H9 (cell line): ENCODE measurements around the gene ASB12. TPM values are rescaled to one million over a fixed set of nuclear protein-coding genes. Genes with fewer than 3 reads are reported as not detected.

Experiments
- DNase-seq: peaks from one replicate; pipeline ENCODE4 v3.0.0-alpha.2; 2017
- H2AFZ ChIP-seq: one replicate; pipeline ENCODE4 v1.6.1; 2013; ENCODE audit warnings: mild to moderate bottlenecking, low read length, control low read depth, moderate library complexity
- H2AK5ac ChIP-seq: 2 replicates; pipeline ENCODE4 v1.6.1; 2013; ENCODE audit warnings: low read length, control low read depth, mixed read lengths; ENCODE audit not compliant: insufficient read length
- H2BK120ac ChIP-seq: one replicate; pipeline ENCODE4 v1.6.1; 2013; ENCODE audit warnings: low read depth, mild to moderate bottlenecking, low read length, control low read depth, inconsistent platforms; ENCODE audit not compliant: poor library complexity, severe bottlenecking
- H2BK12ac ChIP-seq: 2 replicates; pipeline ENCODE4 v1.6.1; 2013; ENCODE audit warnings: low read length, control low read depth, mixed read lengths, low read depth; ENCODE audit not compliant: insufficient read length
- H2BK15ac ChIP-seq: 2 replicates; pipeline ENCODE4 v1.6.1; 2013; ENCODE audit warnings: low read depth, low read length, control low read depth
- H2BK20ac ChIP-seq: one replicate; pipeline ENCODE4 v1.6.1; 2013; ENCODE audit warnings: low read depth, mild to moderate bottlenecking, low read length, control low read depth, inconsistent platforms; ENCODE audit not compliant: poor library complexity, severe bottlenecking
- H2BK5ac ChIP-seq: 2 replicates; pipeline ENCODE4 v1.6.1; 2013; ENCODE audit warnings: low read length, control low read depth, mixed read lengths; ENCODE audit not compliant: insufficient read length
- H3K14ac ChIP-seq: 2 replicates; pipeline ENCODE4 v1.6.1; 2013; ENCODE audit warnings: low read length, control low read depth; ENCODE audit not compliant: insufficient read depth
- H3K18ac ChIP-seq: 2 replicates; pipeline ENCODE4 v1.6.1; 2013; ENCODE audit warnings: low read depth, mild to moderate bottlenecking, mixed read lengths, low read length, control low read depth; ENCODE audit not compliant: insufficient read length
- H3K23ac ChIP-seq: 2 replicates; pipeline ENCODE4 v1.6.1; 2013; ENCODE audit warnings: low read length, control low read depth, mixed read lengths, low read depth; ENCODE audit not compliant: insufficient read length
- H3K23me2 ChIP-seq: 2 replicates; pipeline ENCODE4 v1.6.1; 2013; ENCODE audit warnings: low read depth, mild to moderate bottlenecking, mixed read lengths, low read length, control low read depth; ENCODE audit not compliant: insufficient read length, poor library complexity, severe bottlenecking
- H3K27ac ChIP-seq: 2 replicates; pipeline ENCODE4 v1.5.1; 2013; ENCODE audit warnings: low read length, control low read depth, mixed read lengths, low read depth; ENCODE audit not compliant: insufficient read length
- H3K27me3 ChIP-seq: 2 replicates; pipeline ENCODE4 v1.6.1; 2013; ENCODE audit warnings: low read length, control low read depth, inconsistent platforms; ENCODE audit not compliant: insufficient read depth
- H3K4ac ChIP-seq: 2 replicates; pipeline ENCODE4 v1.6.1; 2013; ENCODE audit warnings: low read depth, mild to moderate bottlenecking, control low read depth, inconsistent platforms, low read length, moderate library complexity
- H3K4me1 ChIP-seq: 2 replicates; pipeline ENCODE4 v1.6.1; 2013; ENCODE audit warnings: low read length, control low read depth, inconsistent platforms; ENCODE audit not compliant: insufficient read depth
- H3K4me2 ChIP-seq: 2 replicates; pipeline ENCODE4 v1.6.1; 2013; ENCODE audit warnings: low read length, control low read depth, mixed read lengths; ENCODE audit not compliant: insufficient read length, insufficient read depth
- H3K56ac ChIP-seq: 2 replicates; pipeline ENCODE4 v1.6.1; 2013; ENCODE audit warnings: low read depth, mild to moderate bottlenecking, mixed read lengths, low read length, control low read depth; ENCODE audit not compliant: insufficient read length
- H3K79me1 ChIP-seq: 2 replicates; pipeline ENCODE4 v1.6.1; 2013; ENCODE audit warnings: low read depth, mild to moderate bottlenecking, moderate library complexity, low read length, control low read depth, inconsistent platforms; ENCODE audit not compliant: insufficient read depth, poor library complexity, severe bottlenecking
- H3K79me2 ChIP-seq: 2 replicates; pipeline ENCODE4 v1.6.1; 2013; ENCODE audit warnings: low read length, control low read depth, inconsistent platforms; ENCODE audit not compliant: insufficient read depth
- H3K9ac ChIP-seq: 2 replicates; pipeline ENCODE4 v1.6.1; 2013; ENCODE audit warnings: low read length, control low read depth, mixed read lengths; ENCODE audit not compliant: insufficient read length; ENCODE audit errors: extremely low read depth
- H3K9me3 ChIP-seq: one replicate; pipeline ENCODE4 v1.6.1; 2013; ENCODE audit warnings: low read depth, low read length, inconsistent platforms; ENCODE audit not compliant: control insufficient read depth
- H3T11ph ChIP-seq: one replicate; pipeline ENCODE4 v1.6.1; 2013; ENCODE audit warnings: mild to moderate bottlenecking, low read length, control low read depth, inconsistent platforms
- H4K20me1 ChIP-seq: one replicate; pipeline ENCODE4 v1.6.1; 2013; ENCODE audit not compliant: control insufficient read depth, insufficient read length, insufficient read depth
- H4K5ac ChIP-seq: 2 replicates; pipeline ENCODE4 v1.6.1; 2013; ENCODE audit warnings: low read depth, mild to moderate bottlenecking, mixed read lengths, low read length, control low read depth; ENCODE audit not compliant: insufficient read length
- H4K8ac ChIP-seq: replicated peaks from 2 replicates; pipeline ENCODE4 v1.6.1; 2013; ENCODE audit warnings: low read length, control low read depth, mixed read lengths, low read depth; ENCODE audit not compliant: insufficient read length
- H4K91ac ChIP-seq: 2 replicates; pipeline ENCODE4 v1.6.1; 2013; ENCODE audit warnings: low read depth, mild to moderate bottlenecking, moderate library complexity, mixed read lengths, low read length, control low read depth; ENCODE audit not compliant: insufficient read length
- H3K27ac Mint-ChIP-seq, 3 experiments: 2 replicates in 2 of 3; 3 replicates in 1 of 3; pipeline ENCODE4 v1.8.0; 2020 to 2021; ENCODE audit warnings: mixed read lengths in 3 of 3, mild to moderate bottlenecking in 1 of 3, moderate library complexity in 1 of 3
- H3K27me3 Mint-ChIP-seq: 2 replicates; pipeline ENCODE4 v1.8.0; 2021; ENCODE audit warnings: low read depth, mild to moderate bottlenecking, moderate library complexity, mixed read lengths
- H3K36me3 Mint-ChIP-seq, 3 experiments: 2 replicates in 2 of 3; 3 replicates in 1 of 3; pipeline ENCODE4 v1.8.0; 2020 to 2021; ENCODE audit warnings: low read depth in 3 of 3, mixed read lengths in 3 of 3; ENCODE audit not compliant: insufficient read depth in 1 of 3
- H3K4me1 Mint-ChIP-seq, 2 experiments: 2 replicates each; pipeline ENCODE4 v1.8.0; 2020; ENCODE audit warnings: mixed read lengths in 2 of 2
- H3K4me3 Mint-ChIP-seq, 2 experiments: 2 replicates in 1 of 2; 3 replicates in 1 of 2; pipeline ENCODE4 v1.8.0; 2020 to 2021; ENCODE audit warnings: mild to moderate bottlenecking in 2 of 2, mixed read lengths in 2 of 2, moderate library complexity in 1 of 2
- H3K9me3 Mint-ChIP-seq, 2 experiments: 2 replicates in 1 of 2; 3 replicates in 1 of 2; pipeline ENCODE4 v1.8.0; 2020; ENCODE audit warnings: mild to moderate bottlenecking in 2 of 2, mixed read lengths in 2 of 2, moderate library complexity in 1 of 2
- WGBS: extraction: QIAGEN DNeasy Blood & Tissue Kit; methylation state at CpG from one replicate; pipeline ENCODE4 v1.1.7; 2013; ENCODE audit warnings: missing lambda C conversion rate, low lambda C conversion rate, mixed read lengths; ENCODE audit not compliant: insufficient read length; ENCODE audit errors: extremely low coverage; 5-methylcytosine and 5-hydroxymethylcytosine counted together
- total RNA-seq: library from RNA; stranded (reverse); gene quantifications from 2 replicates; pipeline ENCODE4 v1.2.1, GENCODE V29; 2021
- TF ChIP-seq, protein P1 (sequence below): fragments of 200-600 bp; sonication (generic); conservative IDR thresholded peaks from 3 replicates; pipeline ENCODE4 v1.8.0; 2021; ENCODE audit warnings: antibody characterized with exemption, mild to moderate bottlenecking

ASB12 gene
- total RNA-seq, 1 experiment from 2014 or later = 0.46 TPM

GRCh38 chrX:64196606-64197005 lies 33.8 kb downstream of the ASB12 start:
- H4K20me1 ChIP-seq = no peaks in the 10 kb centered on the region
- no peak overlapping the region for H2BK15ac ChIP-seq
- H3K4me1 ChIP-seq = no peaks in the 10 kb centered on the region
- H3K56ac ChIP-seq = no peak overlapping the region
- no peak overlapping the region for H3K18ac ChIP-seq
- H3K79me1 ChIP-seq = no peaks in the 10 kb centered on the region
- TF ChIP-seq, protein P1, sequence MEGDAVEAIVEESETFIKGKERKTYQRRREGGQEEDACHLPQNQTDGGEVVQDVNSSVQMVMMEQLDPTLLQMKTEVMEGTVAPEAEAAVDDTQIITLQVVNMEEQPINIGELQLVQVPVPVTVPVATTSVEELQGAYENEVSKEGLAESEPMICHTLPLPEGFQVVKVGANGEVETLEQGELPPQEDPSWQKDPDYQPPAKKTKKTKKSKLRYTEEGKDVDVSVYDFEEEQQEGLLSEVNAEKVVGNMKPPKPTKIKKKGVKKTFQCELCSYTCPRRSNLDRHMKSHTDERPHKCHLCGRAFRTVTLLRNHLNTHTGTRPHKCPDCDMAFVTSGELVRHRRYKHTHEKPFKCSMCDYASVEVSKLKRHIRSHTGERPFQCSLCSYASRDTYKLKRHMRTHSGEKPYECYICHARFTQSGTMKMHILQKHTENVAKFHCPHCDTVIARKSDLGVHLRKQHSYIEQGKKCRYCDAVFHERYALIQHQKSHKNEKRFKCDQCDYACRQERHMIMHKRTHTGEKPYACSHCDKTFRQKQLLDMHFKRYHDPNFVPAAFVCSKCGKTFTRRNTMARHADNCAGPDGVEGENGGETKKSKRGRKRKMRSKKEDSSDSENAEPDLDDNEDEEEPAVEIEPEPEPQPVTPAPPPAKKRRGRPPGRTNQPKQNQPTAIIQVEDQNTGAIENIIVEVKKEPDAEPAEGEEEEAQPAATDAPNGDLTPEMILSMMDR = no peak
- Mint-ChIP-seq H3K36me3 (peaks cover 10 to 24% (median 12%) of the 10 kb centered on the region in 3 experiments), H3K27ac (no peak overlapping the region; a peak in 1 of 7 replicates), H3K27me3 (no peaks in the 10 kb centered on the region; the same call in none of the 2 replicates), H3K4me1 (peaks cover 20 to 28% of the 10 kb centered on the region in 2 experiments), H3K9me3 (peaks cover 77 to 79% of the 10 kb centered on the region in 2 experiments), H3K4me3 (no peak overlapping the region)
- H3T11ph ChIP-seq = no peak overlapping the region
- no peak overlapping the region for H3K14ac ChIP-seq
- H3K27ac ChIP-seq = no peak overlapping the region
- no peak overlapping the region for H2BK12ac ChIP-seq
- H3K9me3 ChIP-seq = peaks cover 46% of the 10 kb centered on the region
- H3K23me2 ChIP-seq = no peaks in the 10 kb centered on the region
- no peak overlapping the region for H3K9ac ChIP-seq
- no peak overlapping the region for H3K23ac ChIP-seq
- H4K8ac ChIP-seq = no peak overlapping the region
- H3K79me2 ChIP-seq = no peaks in the 10 kb centered on the region
- H4K91ac ChIP-seq = no peak overlapping the region
- H2BK120ac ChIP-seq = no peak overlapping the region
- H2AK5ac ChIP-seq = no peak overlapping the region
- H3K4me2 ChIP-seq = no peak overlapping the region
- H3K27me3 ChIP-seq = no peaks in the 10 kb centered on the region
- H4K5ac ChIP-seq = no peak overlapping the region
- H2BK20ac ChIP-seq = no peak overlapping the region
- H2BK5ac ChIP-seq = no peak overlapping the region
- DNase-seq = no peak
- H3K4ac ChIP-seq = no peak overlapping the region
- WGBS = no CpG with 5 or more reads among the region's 3 CpGs
- H2AFZ ChIP-seq = no peak overlapping the region
